Mesenteric fat pad (tissue), 1 donor: Measurements from ENCODE around the gene ZNF562. TPM values are rescaled to one million over a fixed set of nuclear protein-coding genes. Genes with fewer than 3 reads are reported as not detected.

ENCODE experiments used
- DNase-seq: peaks from one replicate; pipeline ENCODE4 v3.0.0-alpha.2; 2020; ENCODE audit warnings: low spot score
- total RNA-seq: library from RNA; stranded (reverse); fragmentation: NEBNext Ultra II Directional; extraction: Animal tissue kit (Norgen Biotek cat#: 25700); gene quantifications from one replicate; pipeline ENCODE4 v1.2.1, GENCODE V29; 2021
- donor health status: DM: yes; HTN: yes; CAD: no.

ZNF562 gene
- total RNA-seq, 1 donor from 2014 or later: 29.6 TPM

GRCh38 chr19:9644472-9644871 is 30.4 kb downstream of the ZNF562 start:
- no peak for DNase-seq

- DNase-seq: no peak
Observed at GRCh38 chr19:9641810-9642209, 33.1 kb downstream of the ZNF562 start.

- DNase-seq: no peak
Observed at GRCh38 chr19:9640956-9641355, 33.9 kb downstream of the ZNF562 start.

GRCh38 chr19:9636018-9636417 is 38.9 kb downstream of the ZNF562 start:
- no peak for DNase-seq

GRCh38 chr19:9627856-9628255 is 47.0 kb downstream of the ZNF562 start:
- DNase-seq: no peak

GRCh38 chr19:9622531-9622930 is 52.4 kb downstream of the ZNF562 start:
- DNase-seq: no peak

- peak; percentile 95 for DNase-seq
Observed at GRCh38 chr19:9621156-9622037, 53.5 kb downstream of the ZNF562 start, which contains the start of gene ZNF561. TSS of gene ZNF561 (minus strand) at chr19:9621232. CDS start at chr19:9619456, 1,776 bp downstream.

- no peak for DNase-seq
Observed at GRCh38 chr19:9620842-9621155, 54.1 kb downstream of the ZNF562 start.

- DNase-seq: no peak
Observed at GRCh38 chr19:9615844-9616243, 59.1 kb downstream of the ZNF562 start.

- DNase-seq: no peak
Observed at GRCh38 chr19:9610484-9611113, 64.3 kb downstream of the ZNF562 start.

GRCh38 chr19:9608912-9609311 is 66.0 kb downstream of the ZNF562 start:
- DNase-seq: no peak

GRCh38 chr19:9597027-9597426 is 77.9 kb downstream of the ZNF562 start:
- DNase-seq: no peak

Other genes with a start within 250 kb of the ZNF562 start
- gene ZNF266, start 239.5 kb downstream of the ZNF562 start, total RNA-seq: 14.0 TPM
- gene ZNF560, start 176.5 kb downstream of the ZNF562 start, total RNA-seq: 0.16 TPM
- gene ZNF426, start 136.5 kb downstream of the ZNF562 start, total RNA-seq: 13.3 TPM
- 31.5 TPM for gene ZNF121, start 90.6 kb downstream of the ZNF562 start, total RNA-seq
- 21.3 TPM for gene ZNF561, start 53.9 kb downstream of the ZNF562 start, total RNA-seq
- gene ZNF846, start 93.6 kb upstream of the ZNF562 start, total RNA-seq: 8.8 TPM
- 23.0 TPM for gene FBXL12, start 144.0 kb upstream of the ZNF562 start, total RNA-seq
- gene UBL5, start 152.8 kb upstream of the ZNF562 start, total RNA-seq: 263 TPM
- gene PIN1, start 160.2 kb upstream of the ZNF562 start, total RNA-seq: 52.0 TPM